Measurements from ENCODE around the gene CEP97. TPM values are rescaled to one million over a fixed set of nuclear protein-coding genes. Genes with fewer than 3 reads are reported as not detected.
"Not testable (repeated sequence)": the region's sequence is repeated elsewhere in the genome, so short reads cannot be mapped to it uniquely, and the experiment has no call there.

Gene CEP97
- total RNA-seq, 6 experiments from 2014 or later: 10.6 to 17.4 (median 14.0) TPM

GRCh38 chr3:101744811-101745210 lies 20.4 kb downstream of the CEP97 start:
- H3K27me3 Mint-ChIP-seq (ENCODE audit: insufficient read depth): no peaks in the 10 kb centered on the region
- no peak overlapping the region for H3K27ac Mint-ChIP-seq
- no peak for TF ChIP-seq CTCF (IDR thresholded peaks at IDR 0.05)
- no peak overlapping the region for H3K4me3 Mint-ChIP-seq
- H3K4me1 Mint-ChIP-seq (ENCODE audit: low read depth): no peaks in the 10 kb centered on the region
- peaks cover 36% of the 10 kb centered on the region for H3K36me3 Mint-ChIP-seq (ENCODE audit: low read depth)
- DNase-seq: no peak
- no peaks in the 10 kb centered on the region for H3K9me3 Mint-ChIP-seq

GRCh38 chr3:101745934-101746333 lies 21.5 kb downstream of the CEP97 start:
- H3K27ac Mint-ChIP-seq; DNase-seq; H3K4me1 Mint-ChIP-seq (ENCODE audit: low read depth); H3K9me3 Mint-ChIP-seq; H3K4me3 Mint-ChIP-seq; H3K27me3 Mint-ChIP-seq (ENCODE audit: insufficient read depth): not testable (repeated sequence)
- H3K36me3 Mint-ChIP-seq (ENCODE audit: low read depth): peaks cover 36% of the 10 kb centered on the region

- peaks cover 29% of the 10 kb centered on the region for H3K36me3 Mint-ChIP-seq (ENCODE audit: low read depth)
- DNase-seq; H3K27ac Mint-ChIP-seq; H3K9me3 Mint-ChIP-seq; H3K27me3 Mint-ChIP-seq (ENCODE audit: insufficient read depth); H3K4me3 Mint-ChIP-seq; H3K4me1 Mint-ChIP-seq (ENCODE audit: low read depth): not testable (repeated sequence)
Measured at GRCh38 chr3:101753386-101754113, 29.1 kb downstream of the CEP97 start.

GRCh38 chr3:101758224-101758623 lies 33.8 kb downstream of the CEP97 start:
- peaks cover 14% of the 10 kb centered on the region for H3K4me1 Mint-ChIP-seq (ENCODE audit: low read depth)
- H3K36me3 Mint-ChIP-seq (ENCODE audit: low read depth): peaks cover 36% of the 10 kb centered on the region
- no peaks in the 10 kb centered on the region for H3K9me3 Mint-ChIP-seq
- TF ChIP-seq CTCF (IDR thresholded peaks at IDR 0.05): no peak
- DNase-seq: no peak
- H3K27ac Mint-ChIP-seq: no peak overlapping the region
- no peak overlapping the region for H3K4me3 Mint-ChIP-seq
- no peaks in the 10 kb centered on the region for H3K27me3 Mint-ChIP-seq (ENCODE audit: insufficient read depth)

- H3K27me3 Mint-ChIP-seq (ENCODE audit: insufficient read depth): no peaks in the 10 kb centered on the region; the same call in 1 of the 2 replicates
- H3K27ac Mint-ChIP-seq: peak overlapping the region; percentile 15; the same call in 1 of the 2 replicates
- peaks cover 14% of the 10 kb centered on the region for H3K4me1 Mint-ChIP-seq (ENCODE audit: low read depth)
- peaks cover 32% of the 10 kb centered on the region for H3K36me3 Mint-ChIP-seq (ENCODE audit: low read depth)
- no peaks in the 10 kb centered on the region for H3K9me3 Mint-ChIP-seq
- DNase-seq: no peak
- TF ChIP-seq CTCF (IDR thresholded peaks at IDR 0.05): no peak
- H3K4me3 Mint-ChIP-seq: no peak overlapping the region
Measured at GRCh38 chr3:101762041-101762646, 37.7 kb downstream of the CEP97 start.

- not testable (repeated sequence) for H3K27me3 Mint-ChIP-seq (ENCODE audit: insufficient read depth); H3K36me3 Mint-ChIP-seq (ENCODE audit: low read depth); H3K27ac Mint-ChIP-seq; DNase-seq; H3K9me3 Mint-ChIP-seq
- 0 out of 2 replicates have a peak overlapping the region, but pooled peaks have one; percentile 96 for H3K4me3 Mint-ChIP-seq
- peaks cover 31% of the 10 kb centered on the region for H3K4me1 Mint-ChIP-seq (ENCODE audit: low read depth)
Measured at GRCh38 chr3:101777745-101778281, 53.4 kb downstream of the CEP97 start.

All from HFFc6 (cell line).